Spinal cord (tissue), 10 donors: Measurements from ENCODE around the gene MAN2C1. TPM values are rescaled to one million over a fixed set of nuclear protein-coding genes. Genes with fewer than 3 reads are reported as not detected.

Experiments used
- DNase-seq, 6 donors: peaks; one replicate each; pipeline versions ENCODE4 v3.0.0 to v3.0.0-alpha.2; 2013 to 2015; ENCODE audit warnings: low spot score in 6 of 6, low read depth in 4 of 6
- H3K27ac ChIP-seq: one replicate; pipeline ENCODE4 v1.5.1; 2013; ENCODE audit warnings: low read depth, low read length, control low read depth
- H3K27me3 ChIP-seq: one replicate; pipeline ENCODE4 v1.6.1; 2013; ENCODE audit warnings: low read length; ENCODE audit not compliant: control insufficient read depth, insufficient read depth
- H3K36me3 ChIP-seq: one replicate; pipeline ENCODE4 v1.6.1; 2013; ENCODE audit warnings: low read length; ENCODE audit not compliant: control insufficient read depth, insufficient read depth
- H3K4me1 ChIP-seq: one replicate; pipeline ENCODE4 v1.6.1; 2013; ENCODE audit warnings: low read length; ENCODE audit not compliant: control insufficient read depth, insufficient read depth
- H3K4me3 ChIP-seq: one replicate; pipeline ENCODE4 v1.5.1; 2013; ENCODE audit warnings: low read depth, low read length, control low read depth
- H3K9me3 ChIP-seq: one replicate; pipeline ENCODE4 v1.6.1; 2013; ENCODE audit warnings: low read length; ENCODE audit not compliant: control insufficient read depth, insufficient read depth
- WGBS: methylation state at CpG from one replicate; pipeline ENCODE4 v1.1.5; 2013; ENCODE audit warnings: missing lambda C conversion rate; ENCODE audit not compliant: insufficient coverage; 5-methylcytosine and 5-hydroxymethylcytosine counted together
- polyA plus RNA-seq, 2 donors: library from polyadenylated mRNA; unstranded; fragments of 120-200 nt; gene quantifications; one replicate each; pipeline ENCODE4 v1.2.1, GENCODE V29; 2013; ENCODE audit not compliant: insufficient read length in 2 of 2
- total RNA-seq, 2 donors: library from RNA; depleted of rRNA in 1 of 2; stranded (reverse); fragments of 120-200 nt in 1 of 2; fragments of >200 nt in 1 of 2; gene quantifications; one replicate each; pipeline versions ENCODE4 v1.2.3 to v1.2.4, GENCODE V29; 2013 to 2014
- donor health status: healthy.

MAN2C1 gene
- total and polyA plus RNA-seq, 4 donors, result 88.3 to 256 (median 152) TPM

GRCh38 chr15:75362642-75363249 lies 5.7 kb downstream of the MAN2C1 start:
- no peak overlapping the region for H3K4me3 ChIP-seq
- DNase-seq, result no peak
- no peaks in the 10 kb centered on the region for H3K27me3 ChIP-seq
- H3K27ac ChIP-seq, result no peak overlapping the region
- H3K4me1 ChIP-seq, result peaks cover 6% of the 10 kb centered on the region
- WGBS, result 91% methylated on average over 7 of the region's 7 CpGs
- no peaks in the 10 kb centered on the region for H3K9me3 ChIP-seq
- H3K36me3 ChIP-seq, result peaks cover 85% of the 10 kb centered on the region

GRCh38 chr15:75361989-75362641 lies 6.3 kb downstream of the MAN2C1 start:
- DNase-seq, result no peak
- Histone ChIP-seq H3K36me3 (peaks cover 85% of the 10 kb centered on the region), H3K27me3 (no peaks in the 10 kb centered on the region), H3K9me3 (no peaks in the 10 kb centered on the region), H3K4me3 (no peak overlapping the region), H3K4me1 (no peaks in the 10 kb centered on the region), H3K27ac (no peak overlapping the region)
- 91% methylated on average over 13 of the region's 13 CpGs for whole genome bisulfite sequencing

DNA sequence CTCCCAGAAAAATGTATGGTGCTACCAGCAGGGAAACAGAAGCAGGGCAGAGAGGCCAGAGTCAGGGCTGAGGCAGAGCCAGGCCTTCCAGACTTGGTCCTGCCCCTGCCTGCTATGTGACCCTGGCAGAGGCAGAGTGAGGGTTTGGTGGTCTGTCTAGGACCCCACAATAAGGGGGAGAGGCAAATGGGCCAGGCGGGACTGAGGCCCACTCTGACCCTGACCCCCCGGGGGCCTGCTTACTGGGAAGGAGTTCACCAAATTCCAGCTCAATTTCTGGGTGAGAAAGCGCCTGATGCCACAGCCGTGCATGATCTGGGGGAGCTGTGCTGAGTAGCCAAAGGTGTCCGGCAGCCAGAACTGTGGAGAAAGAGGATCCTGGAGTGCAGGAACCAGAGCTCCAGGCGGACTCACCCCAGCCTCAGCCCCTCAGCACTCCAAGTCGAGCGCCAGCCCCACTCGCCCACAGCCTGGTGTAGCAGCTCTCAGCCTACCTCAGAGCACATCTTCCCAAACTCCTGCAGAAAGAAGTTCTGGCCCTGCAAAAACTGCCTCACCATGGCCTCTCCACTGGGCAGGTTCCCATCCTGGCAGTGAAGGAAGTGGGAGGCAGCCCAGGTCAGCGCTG lies 6.9 kb downstream of the MAN2C1 start:
- H3K4me1 ChIP-seq, result no peaks in the 10 kb centered on the region
- no peak overlapping the region for H3K4me3 ChIP-seq
- WGBS, result 97% methylated on average over 10 of the region's 10 CpGs
- no peaks in the 10 kb centered on the region for H3K9me3 ChIP-seq
- H3K27me3 ChIP-seq, result no peaks in the 10 kb centered on the region
- no peak for DNase-seq
- no peak overlapping the region for H3K27ac ChIP-seq
- H3K36me3 ChIP-seq, result peaks cover 88% of the 10 kb centered on the region

DNA sequence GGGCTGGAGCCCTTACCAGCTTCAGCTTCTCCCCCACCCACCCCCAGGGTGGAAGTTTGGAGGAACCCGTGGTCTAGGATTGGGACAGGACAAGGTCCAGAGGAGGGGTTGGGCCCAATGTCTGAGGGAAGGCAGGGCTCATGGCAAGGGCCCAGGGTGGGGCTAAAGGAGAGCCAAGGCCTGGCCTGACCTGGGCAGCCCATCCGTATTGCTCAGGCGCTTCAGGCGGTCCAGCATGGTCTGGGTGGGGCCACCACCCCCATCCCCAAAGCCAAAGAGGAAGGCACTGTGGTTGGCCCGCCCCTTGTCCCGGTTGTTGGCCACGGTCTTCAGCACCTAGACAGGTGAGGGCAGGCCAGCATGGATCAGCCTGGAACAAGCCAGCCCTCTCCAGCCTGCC lies 7.6 kb downstream of the MAN2C1 start:
- WGBS, result 84% methylated on average over 6 of the region's 7 CpGs
- H3K9me3 ChIP-seq, result no peaks in the 10 kb centered on the region
- DNase-seq, result no peak
- peaks cover 89% of the 10 kb centered on the region for H3K36me3 ChIP-seq
- H3K4me3 ChIP-seq, result no peak overlapping the region
- H3K27ac ChIP-seq, result no peak overlapping the region
- H3K4me1 ChIP-seq, result no peaks in the 10 kb centered on the region
- no peaks in the 10 kb centered on the region for H3K27me3 ChIP-seq

DNA sequence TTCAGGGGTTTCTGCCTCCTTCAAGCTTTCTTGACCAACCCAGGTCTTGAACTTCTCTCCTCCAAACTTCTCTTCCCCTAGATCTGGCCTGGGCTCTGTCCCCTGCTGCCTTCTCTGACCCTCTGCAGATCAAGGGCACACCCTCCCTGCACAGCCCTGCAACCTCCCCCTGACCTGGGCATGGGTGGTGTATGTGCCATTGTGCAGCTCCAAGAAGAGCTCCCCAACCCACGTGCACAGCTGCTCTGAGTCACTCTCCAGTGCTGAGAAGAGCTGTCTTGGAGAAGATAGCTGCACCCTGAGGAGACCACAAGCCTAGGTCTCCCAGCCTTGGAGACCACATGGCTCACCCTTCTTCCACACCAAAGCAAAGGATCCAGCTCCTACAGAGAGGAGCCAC lies 8.0 kb downstream of the MAN2C1 start:
- Histone ChIP-seq H3K4me3 (no peak overlapping the region), H3K36me3 (peaks cover 88% of the 10 kb centered on the region), H3K4me1 (no peaks in the 10 kb centered on the region), H3K9me3 (no peaks in the 10 kb centered on the region), H3K27ac (no peak overlapping the region), H3K27me3 (no peaks in the 10 kb centered on the region)
- 40% methylated on average over 1 of the region's 1 CpG for WGBS
- DNase-seq, result no peak

DNA sequence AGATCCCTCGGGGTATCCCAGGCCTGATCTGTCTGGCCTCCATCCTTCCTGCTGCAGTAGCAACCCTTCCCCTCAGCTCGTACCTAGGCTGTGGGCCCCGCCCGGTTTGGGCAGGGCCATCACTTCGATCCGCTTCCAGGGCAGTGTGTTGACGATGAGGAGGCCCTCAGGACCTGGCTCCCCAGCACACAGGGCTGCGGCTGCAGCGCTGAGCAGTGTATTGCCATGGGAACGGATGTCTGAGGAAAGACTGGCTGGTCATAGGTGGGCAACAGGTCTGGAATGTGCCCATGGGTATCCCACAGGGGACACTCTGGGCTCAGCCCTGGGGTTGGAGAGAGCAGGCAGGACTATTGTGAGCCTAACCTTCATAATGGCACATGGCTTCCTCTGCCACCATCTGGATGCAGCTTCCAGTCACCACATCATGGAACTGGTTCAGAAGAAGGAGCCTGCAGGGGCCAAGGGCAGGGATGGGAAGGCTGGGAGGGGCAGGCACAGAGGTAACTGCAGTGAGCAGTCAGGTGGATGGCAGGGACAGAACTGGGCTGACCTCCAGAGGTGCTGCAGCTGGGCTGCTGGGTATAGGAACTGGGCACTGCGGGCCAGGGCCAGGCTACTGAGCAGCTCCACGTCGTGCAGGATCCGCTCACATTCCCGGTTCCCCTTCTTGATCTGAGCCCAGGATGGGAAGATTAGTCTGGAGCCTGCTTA lies 8.7 kb downstream of the MAN2C1 start:
- Histone ChIP-seq H3K4me1 (no peaks in the 10 kb centered on the region), H3K9me3 (no peaks in the 10 kb centered on the region), H3K27me3 (no peaks in the 10 kb centered on the region), H3K27ac (no peak overlapping the region), H3K36me3 (peaks cover 92% of the 10 kb centered on the region), H3K4me3 (no peak overlapping the region)
- WGBS, result 94% methylated on average over 15 of the region's 15 CpGs
- no peak for DNase-seq

GRCh38 chr15:75358771-75359536 lies 9.5 kb downstream of the MAN2C1 start:
- no peak overlapping the region for H3K4me3 ChIP-seq
- H3K4me1 ChIP-seq, result no peaks in the 10 kb centered on the region
- no peaks in the 10 kb centered on the region for H3K9me3 ChIP-seq
- 95% methylated on average over 7 of the region's 10 CpGs for WGBS
- H3K36me3 ChIP-seq, result peaks cover 92% of the 10 kb centered on the region
- H3K27ac ChIP-seq, result no peak overlapping the region
- DNase-seq, result no peak
- no peaks in the 10 kb centered on the region for H3K27me3 ChIP-seq

DNA sequence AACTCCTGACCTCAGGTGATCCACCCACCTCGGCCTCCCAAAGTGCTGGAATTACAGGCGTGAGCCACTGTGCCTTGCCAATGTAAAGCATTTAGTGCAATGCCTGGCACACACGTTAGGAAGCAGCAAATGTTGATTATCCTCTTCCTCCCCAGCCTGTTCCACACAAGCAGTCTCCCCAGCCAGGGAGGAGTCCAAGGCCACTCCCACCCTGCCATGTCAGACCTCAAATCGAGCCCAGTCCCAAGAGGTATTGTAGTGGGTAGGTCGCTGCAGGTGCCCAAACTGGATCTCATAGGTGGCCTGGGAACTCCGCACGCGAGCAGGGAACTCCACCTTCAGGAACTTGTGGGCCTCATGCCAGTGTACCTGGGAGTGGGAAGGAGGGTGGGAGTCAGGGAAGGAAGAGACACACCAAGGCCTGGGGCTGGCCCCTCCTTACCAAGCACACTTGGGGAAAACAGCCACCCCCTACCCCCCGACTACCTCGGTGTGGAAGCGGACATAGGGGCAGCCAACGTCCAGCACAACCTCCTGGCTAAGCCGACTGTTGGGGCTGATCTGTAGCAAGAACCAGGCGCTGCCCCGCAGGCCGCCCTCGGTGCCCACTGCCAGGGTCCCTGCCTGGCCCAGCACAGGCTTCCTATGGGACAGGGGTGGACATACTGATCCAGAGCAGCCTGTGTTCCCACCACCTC lies 10.3 kb downstream of the MAN2C1 start:
- no peaks in the 10 kb centered on the region for H3K27me3 ChIP-seq
- no peak overlapping the region for H3K27ac ChIP-seq
- no peak for DNase-seq
- 90% methylated on average over 12 of the region's 17 CpGs for WGBS
- no peaks in the 10 kb centered on the region for H3K9me3 ChIP-seq
- H3K4me3 ChIP-seq, result no peak overlapping the region
- peaks cover 88% of the 10 kb centered on the region for H3K36me3 ChIP-seq
- H3K4me1 ChIP-seq, result no peaks in the 10 kb centered on the region

DNA sequence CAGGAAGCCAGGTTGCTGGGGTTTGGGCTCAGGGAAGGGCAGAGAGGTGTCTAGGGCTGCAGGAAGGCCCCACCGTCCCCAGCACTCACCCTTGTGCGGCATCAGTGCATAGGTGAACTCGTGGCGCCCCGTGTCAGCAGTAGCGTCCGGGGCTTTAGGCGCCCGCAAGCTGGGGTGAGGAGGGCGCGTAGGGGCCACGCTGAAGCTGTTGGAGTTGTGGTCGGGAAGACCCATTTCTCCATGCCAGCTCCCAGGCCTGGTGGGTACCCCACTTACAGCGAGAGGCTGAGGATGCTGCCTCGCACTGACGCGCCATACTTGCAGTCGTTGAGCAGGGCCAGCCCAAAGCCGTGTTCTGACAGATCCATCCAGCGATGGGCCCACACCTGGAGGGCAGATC lies 11.9 kb downstream of the MAN2C1 start:
- peaks cover 78% of the 10 kb centered on the region for H3K36me3 ChIP-seq
- H3K4me1 ChIP-seq, result no peaks in the 10 kb centered on the region
- H3K27ac ChIP-seq, result no peak overlapping the region
- WGBS, result 93% methylated on average over 20 of the region's 20 CpGs
- no peaks in the 10 kb centered on the region for H3K9me3 ChIP-seq
- no peak overlapping the region for H3K4me3 ChIP-seq
- no peaks in the 10 kb centered on the region for H3K27me3 ChIP-seq
- no peak for DNase-seq
